Measurements from ENCODE around the gene INPPL1.

The INPPL1 gene

GRCh38 chr11:72232260-72233055 is 7.9 kb downstream of the INPPL1 start:
- ATAC-seq: no peak
- TF ChIP-seq CSDC2 (CRISPR knock-in tag; IDR thresholded peaks at IDR 0.05): no peak
- TF ChIP-seq, protein P1, sequence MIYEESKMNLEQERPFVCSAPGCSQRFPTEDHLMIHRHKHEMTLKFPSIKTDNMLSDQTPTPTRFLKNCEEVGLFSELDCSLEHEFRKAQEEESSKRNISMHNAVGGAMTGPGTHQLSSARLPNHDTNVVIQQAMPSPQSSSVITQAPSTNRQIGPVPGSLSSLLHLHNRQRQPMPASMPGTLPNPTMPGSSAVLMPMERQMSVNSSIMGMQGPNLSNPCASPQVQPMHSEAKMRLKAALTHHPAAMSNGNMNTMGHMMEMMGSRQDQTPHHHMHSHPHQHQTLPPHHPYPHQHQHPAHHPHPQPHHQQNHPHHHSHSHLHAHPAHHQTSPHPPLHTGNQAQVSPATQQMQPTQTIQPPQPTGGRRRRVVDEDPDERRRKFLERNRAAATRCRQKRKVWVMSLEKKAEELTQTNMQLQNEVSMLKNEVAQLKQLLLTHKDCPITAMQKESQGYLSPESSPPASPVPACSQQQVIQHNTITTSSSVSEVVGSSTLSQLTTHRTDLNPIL (CRISPR knock-in tag; IDR thresholded peaks at IDR 0.05; ENCODE audit: low read depth): 0 out of 2 replicates have a peak, but pooled peaks have one; percentile 16

DNA sequence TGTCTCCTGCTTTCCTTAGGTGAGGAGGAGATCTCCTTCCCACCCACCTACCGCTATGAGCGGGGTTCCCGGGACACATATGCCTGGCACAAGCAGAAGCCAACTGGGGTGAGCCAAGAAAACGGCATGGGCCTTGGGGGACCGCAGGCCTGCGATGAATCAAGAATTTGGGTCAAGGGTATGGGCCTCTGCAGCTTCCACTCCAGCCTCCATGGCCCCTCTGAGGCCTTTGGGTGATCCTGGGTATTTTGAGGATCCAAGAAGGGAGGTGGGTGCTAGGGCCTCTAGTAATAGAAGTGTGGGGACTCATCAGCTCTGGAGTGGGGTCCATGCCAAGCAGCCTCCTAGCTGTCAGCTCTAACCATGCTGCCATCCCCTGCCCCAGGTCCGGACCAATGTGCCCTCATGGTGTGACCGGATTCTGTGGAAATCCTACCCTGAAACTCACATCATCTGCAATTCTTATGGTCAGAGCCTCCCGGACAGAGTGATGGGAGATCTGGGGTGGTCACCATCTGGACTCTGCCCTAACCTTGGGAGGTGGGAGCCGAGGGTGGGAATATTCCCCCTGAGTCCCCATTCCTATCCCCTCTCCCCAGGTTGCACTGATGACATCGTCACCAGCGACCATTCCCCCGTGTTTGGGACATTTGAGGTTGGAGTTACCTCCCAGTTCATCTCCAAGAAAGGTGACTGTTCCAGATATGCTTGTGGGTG is 8.6 kb downstream of the INPPL1 start:
- TF ChIP-seq ARNTL (CRISPR knock-in tag; IDR thresholded peaks at IDR 0.05; ENCODE audit: borderline replicate concordance, low read depth) (no peak), TOX (CRISPR knock-in tag; IDR thresholded peaks at IDR 0.05; ENCODE audit: borderline replicate concordance) (no peak)
- TF ChIP-seq, protein P2, sequence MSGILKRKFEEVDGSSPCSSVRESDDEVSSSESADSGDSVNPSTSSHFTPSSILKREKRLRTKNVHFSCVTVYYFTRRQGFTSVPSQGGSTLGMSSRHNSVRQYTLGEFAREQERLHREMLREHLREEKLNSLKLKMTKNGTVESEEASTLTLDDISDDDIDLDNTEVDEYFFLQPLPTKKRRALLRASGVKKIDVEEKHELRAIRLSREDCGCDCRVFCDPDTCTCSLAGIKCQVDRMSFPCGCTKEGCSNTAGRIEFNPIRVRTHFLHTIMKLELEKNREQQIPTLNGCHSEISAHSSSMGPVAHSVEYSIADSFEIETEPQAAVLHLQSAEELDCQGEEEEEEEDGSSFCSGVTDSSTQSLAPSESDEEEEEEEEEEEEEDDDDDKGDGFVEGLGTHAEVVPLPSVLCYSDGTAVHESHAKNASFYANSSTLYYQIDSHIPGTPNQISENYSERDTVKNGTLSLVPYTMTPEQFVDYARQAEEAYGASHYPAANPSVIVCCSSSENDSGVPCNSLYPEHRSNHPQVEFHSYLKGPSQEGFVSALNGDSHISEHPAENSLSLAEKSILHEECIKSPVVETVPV (CRISPR knock-in tag; IDR thresholded peaks at IDR 0.05): peak; percentile 81
- no peak for ATAC-seq

GRCh38 chr11:72233773-72234513 is 9.4 kb downstream of the INPPL1 start:
- ATAC-seq: no peak
- no peak for TF ChIP-seq OSR1 (CRISPR knock-in tag; IDR thresholded peaks at IDR 0.05)
- no peak for TF ChIP-seq TOX (CRISPR knock-in tag; IDR thresholded peaks at IDR 0.05; ENCODE audit: borderline replicate concordance)
- no peak for TF ChIP-seq ZNF8 (CRISPR knock-in tag; IDR thresholded peaks at IDR 0.05)
- TF ChIP-seq CSDC2 (CRISPR knock-in tag; IDR thresholded peaks at IDR 0.05): no peak
- TF ChIP-seq, protein P2 (CRISPR knock-in tag; IDR thresholded peaks at IDR 0.05): no peak
- peak; percentile 53; the same call in 1 of the 2 replicates for TF ChIP-seq ZFP30 (CRISPR knock-in tag; IDR thresholded peaks at IDR 0.05)
- TF ChIP-seq ISL1 (CRISPR knock-in tag; IDR thresholded peaks at IDR 0.05): no peak
- TF ChIP-seq PPARA (CRISPR knock-in tag; IDR thresholded peaks at IDR 0.05; ENCODE audit: borderline replicate concordance): 0 out of 2 replicates have a peak, but pooled peaks have one; percentile 16
- TF ChIP-seq ZNF70 (CRISPR knock-in tag; IDR thresholded peaks at IDR 0.05): 0 out of 2 replicates have a peak, but pooled peaks have one; percentile 4
- TF ChIP-seq ARNTL (CRISPR knock-in tag; IDR thresholded peaks at IDR 0.05; ENCODE audit: borderline replicate concordance, low read depth): no peak
- no peak for TF ChIP-seq PATZ1 (CRISPR knock-in tag; IDR thresholded peaks at IDR 0.05; ENCODE audit: borderline replicate concordance)
- no peak for TF ChIP-seq RARB (CRISPR knock-in tag; IDR thresholded peaks at IDR 0.05)
- no peak for TF ChIP-seq TSHZ2 (CRISPR knock-in tag; IDR thresholded peaks at IDR 0.05)
- TF ChIP-seq, protein P3, sequence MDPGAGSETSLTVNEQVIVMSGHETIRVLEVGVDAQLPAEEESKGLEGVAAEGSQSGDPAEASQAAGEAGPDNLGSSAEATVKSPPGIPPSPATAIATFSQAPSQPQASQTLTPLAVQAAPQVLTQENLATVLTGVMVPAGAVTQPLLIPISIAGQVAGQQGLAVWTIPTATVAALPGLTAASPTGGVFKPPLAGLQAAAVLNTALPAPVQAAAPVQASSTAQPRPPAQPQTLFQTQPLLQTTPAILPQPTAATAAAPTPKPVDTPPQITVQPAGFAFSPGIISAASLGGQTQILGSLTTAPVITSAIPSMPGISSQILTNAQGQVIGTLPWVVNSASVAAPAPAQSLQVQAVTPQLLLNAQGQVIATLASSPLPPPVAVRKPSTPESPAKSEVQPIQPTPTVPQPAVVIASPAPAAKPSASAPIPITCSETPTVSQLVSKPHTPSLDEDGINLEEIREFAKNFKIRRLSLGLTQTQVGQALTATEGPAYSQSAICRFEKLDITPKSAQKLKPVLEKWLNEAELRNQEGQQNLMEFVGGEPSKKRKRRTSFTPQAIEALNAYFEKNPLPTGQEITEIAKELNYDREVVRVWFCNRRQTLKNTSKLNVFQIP (CRISPR knock-in tag; IDR thresholded peaks at IDR 0.05; ENCODE audit: borderline replicate concordance, low read depth): no peak
- TF ChIP-seq, protein P1 (CRISPR knock-in tag; IDR thresholded peaks at IDR 0.05; ENCODE audit: low read depth): no peak
- TF ChIP-seq ZFP3 (CRISPR knock-in tag; IDR thresholded peaks at IDR 0.05): no peak
- no peak for TF ChIP-seq BACH2 (CRISPR knock-in tag; IDR thresholded peaks at IDR 0.05; ENCODE audit: borderline replicate concordance)
- no peak; the same call in 1 of the 2 replicates for TF ChIP-seq ZNF565 (CRISPR knock-in tag; conservative IDR thresholded peaks at IDR 0.05; ENCODE audit: low read depth)
- peak; percentile 68; the same call in 1 of the 2 replicates for TF ChIP-seq GLIS3 (CRISPR knock-in tag; IDR thresholded peaks at IDR 0.05)
- TF ChIP-seq ZC3H10 (CRISPR knock-in tag; IDR thresholded peaks at IDR 0.05): no peak
- no peak for TF ChIP-seq TCF4 (CRISPR knock-in tag; IDR thresholded peaks at IDR 0.05; ENCODE audit: borderline replicate concordance)
- TF ChIP-seq ESRRG (CRISPR knock-in tag; IDR thresholded peaks at IDR 0.05): no peak
- TF ChIP-seq SNAI2 (CRISPR knock-in tag; IDR thresholded peaks at IDR 0.05): no peak; the same call in 1 of the 2 replicates
